Measurements from ENCODE around the gene THADA.
A peak's percentile ranks its signal among the peaks of the same experiment; 100 is the strongest.

Gene THADA

GRCh38 chr2:43276266-43276941 is 319.4 kb downstream of the THADA start:
- DNase-seq (ENCODE audit: low read depth), result no peak
- no peak overlapping the region for H3K4me3 ChIP-seq (ENCODE audit: low read depth, low read length)
- no peak for TF ChIP-seq CTCF (conservative IDR thresholded peaks at IDR 0.05; ENCODE audit: low read depth, low read length)

GRCh38 chr2:43274721-43275120 is 321.1 kb downstream of the THADA start:
- no peak overlapping the region for H3K4me3 ChIP-seq (ENCODE audit: low read depth, low read length)
- DNase-seq (ENCODE audit: low read depth), result no peak
- no peak for TF ChIP-seq CTCF (conservative IDR thresholded peaks at IDR 0.05; ENCODE audit: low read depth, low read length)

- no peak for DNase-seq (ENCODE audit: low read depth)
- no peak for TF ChIP-seq CTCF (conservative IDR thresholded peaks at IDR 0.05; ENCODE audit: low read depth, low read length)
- H3K4me3 ChIP-seq (ENCODE audit: low read depth, low read length), result no peak overlapping the region
These were observed 321.8 kb downstream of the THADA start for GRCh38 chr2:43274055-43274454.

- no peak overlapping the region for H3K4me3 ChIP-seq (ENCODE audit: low read depth, low read length)
- TF ChIP-seq CTCF (conservative IDR thresholded peaks at IDR 0.05; ENCODE audit: low read depth, low read length), result no peak
- DNase-seq (ENCODE audit: low read depth), result peak; percentile 36
These were observed 322.3 kb downstream of the THADA start for GRCh38 chr2:43273529-43273928.

- H3K4me3 ChIP-seq (ENCODE audit: low read depth, low read length), result no peak overlapping the region
- no peak for DNase-seq (ENCODE audit: low read depth)
- TF ChIP-seq CTCF (conservative IDR thresholded peaks at IDR 0.05; ENCODE audit: low read depth, low read length), result no peak
These were observed 324.8 kb downstream of the THADA start for GRCh38 chr2:43270930-43271615.

GRCh38 chr2:43270461-43270860 is 325.4 kb downstream of the THADA start:
- H3K4me3 ChIP-seq (ENCODE audit: low read depth, low read length), result no peak overlapping the region
- no peak for TF ChIP-seq CTCF (conservative IDR thresholded peaks at IDR 0.05; ENCODE audit: low read depth, low read length)
- no peak for DNase-seq (ENCODE audit: low read depth)

- TF ChIP-seq CTCF (conservative IDR thresholded peaks at IDR 0.05; ENCODE audit: low read depth, low read length), result no peak
- DNase-seq (ENCODE audit: low read depth), result peak; percentile 95
- no peak overlapping the region for H3K4me3 ChIP-seq (ENCODE audit: low read depth, low read length)
These were observed 326.1 kb downstream of the THADA start for GRCh38 chr2:43269706-43270105.
